Measurements from ENCODE around the gene RALGDS. TPM values are rescaled to one million over a fixed set of nuclear protein-coding genes. Genes with fewer than 3 reads are reported as not detected.

Gene RALGDS
- total and polyA plus RNA-seq, 9 of the 15 experiments (the other 6 are each of a cell fraction or from before 2014, with no cell fraction given), result 0.75 to 43.3 (median 27.1) TPM

DNA sequence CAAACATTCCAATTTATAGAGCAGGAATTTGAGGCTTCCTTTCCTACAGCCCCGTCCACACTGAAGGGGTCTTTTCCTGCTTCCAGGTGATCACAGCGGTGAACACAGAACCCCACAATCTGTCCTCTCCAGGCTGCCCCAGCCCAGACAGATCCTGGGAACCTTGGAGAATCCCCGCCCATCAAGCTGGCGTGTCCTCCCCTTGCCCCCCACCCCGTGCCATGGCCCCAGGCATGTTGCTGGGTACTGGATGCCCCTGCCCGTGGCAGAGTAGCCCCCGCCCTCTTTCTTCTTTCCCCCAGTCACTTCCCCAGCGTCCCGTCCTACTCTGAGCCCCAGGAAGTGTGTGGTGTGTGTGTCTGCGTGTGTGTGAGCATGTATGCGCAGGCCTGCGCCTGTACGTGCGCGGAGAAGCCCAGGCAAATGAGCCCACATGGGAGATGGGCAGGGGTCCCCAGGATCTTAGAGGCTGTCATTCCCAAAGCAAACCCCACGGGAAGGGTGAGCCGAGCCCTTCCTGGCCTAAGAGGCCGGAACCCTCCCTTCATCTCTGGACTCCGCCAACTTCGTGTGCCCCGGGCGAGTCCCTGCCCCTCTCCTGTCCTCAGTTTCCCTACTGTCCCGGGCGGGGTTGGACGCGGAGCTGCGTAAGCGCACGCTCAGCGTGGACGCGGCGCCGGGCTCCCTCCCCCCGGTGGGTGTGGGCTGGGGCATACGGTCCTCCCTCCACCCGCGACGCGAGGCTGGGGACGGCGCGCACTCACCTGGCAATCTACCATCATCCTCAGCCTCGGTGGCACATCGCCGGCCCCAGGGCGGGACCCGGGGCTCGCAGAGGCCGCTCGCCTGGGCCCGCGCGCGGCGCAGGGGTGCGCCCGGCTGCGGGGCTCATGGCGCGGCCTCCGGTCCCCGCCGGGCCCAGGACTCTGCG lies 27.4 kb upstream of the RALGDS start (continued):
- TF ChIP-seq, protein P1, sequence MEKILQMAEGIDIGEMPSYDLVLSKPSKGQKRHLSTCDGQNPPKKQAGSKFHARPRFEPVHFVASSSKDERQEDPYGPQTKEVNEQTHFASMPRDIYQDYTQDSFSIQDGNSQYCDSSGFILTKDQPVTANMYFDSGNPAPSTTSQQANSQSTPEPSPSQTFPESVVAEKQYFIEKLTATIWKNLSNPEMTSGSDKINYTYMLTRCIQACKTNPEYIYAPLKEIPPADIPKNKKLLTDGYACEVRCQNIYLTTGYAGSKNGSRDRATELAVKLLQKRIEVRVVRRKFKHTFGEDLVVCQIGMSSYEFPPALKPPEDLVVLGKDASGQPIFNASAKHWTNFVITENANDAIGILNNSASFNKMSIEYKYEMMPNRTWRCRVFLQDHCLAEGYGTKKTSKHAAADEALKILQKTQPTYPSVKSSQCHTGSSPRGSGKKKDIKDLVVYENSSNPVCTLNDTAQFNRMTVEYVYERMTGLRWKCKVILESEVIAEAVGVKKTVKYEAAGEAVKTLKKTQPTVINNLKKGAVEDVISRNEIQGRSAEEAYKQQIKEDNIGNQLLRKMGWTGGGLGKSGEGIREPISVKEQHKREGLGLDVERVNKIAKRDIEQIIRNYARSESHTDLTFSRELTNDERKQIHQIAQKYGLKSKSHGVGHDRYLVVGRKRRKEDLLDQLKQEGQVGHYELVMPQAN (IDR thresholded peaks at IDR 0.05; ENCODE audit: borderline replicate concordance), result peak; percentile 36; the same call in 1 of the 2 replicates
- TF ChIP-seq NRF1 (conservative IDR thresholded peaks at IDR 0.05 in 1 of 2, IDR thresholded peaks at IDR 0.05 in 1 of 2), result peak; percentile 85 to 88
- TF ChIP-seq, protein P2, sequence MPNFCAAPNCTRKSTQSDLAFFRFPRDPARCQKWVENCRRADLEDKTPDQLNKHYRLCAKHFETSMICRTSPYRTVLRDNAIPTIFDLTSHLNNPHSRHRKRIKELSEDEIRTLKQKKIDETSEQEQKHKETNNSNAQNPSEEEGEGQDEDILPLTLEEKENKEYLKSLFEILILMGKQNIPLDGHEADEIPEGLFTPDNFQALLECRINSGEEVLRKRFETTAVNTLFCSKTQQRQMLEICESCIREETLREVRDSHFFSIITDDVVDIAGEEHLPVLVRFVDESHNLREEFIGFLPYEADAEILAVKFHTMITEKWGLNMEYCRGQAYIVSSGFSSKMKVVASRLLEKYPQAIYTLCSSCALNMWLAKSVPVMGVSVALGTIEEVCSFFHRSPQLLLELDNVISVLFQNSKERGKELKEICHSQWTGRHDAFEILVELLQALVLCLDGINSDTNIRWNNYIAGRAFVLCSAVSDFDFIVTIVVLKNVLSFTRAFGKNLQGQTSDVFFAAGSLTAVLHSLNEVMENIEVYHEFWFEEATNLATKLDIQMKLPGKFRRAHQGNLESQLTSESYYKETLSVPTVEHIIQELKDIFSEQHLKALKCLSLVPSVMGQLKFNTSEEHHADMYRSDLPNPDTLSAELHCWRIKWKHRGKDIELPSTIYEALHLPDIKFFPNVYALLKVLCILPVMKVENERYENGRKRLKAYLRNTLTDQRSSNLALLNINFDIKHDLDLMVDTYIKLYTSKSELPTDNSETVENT (CRISPR knock-in tag; IDR thresholded peaks at IDR 0.05), result 0 out of 2 replicates have a peak, but pooled peaks have one; percentile 25
- TF ChIP-seq HNRNPK (IDR thresholded peaks at IDR 0.05; ENCODE audit: low read depth, low read length, poor library complexity, severe bottlenecking), result no peak
- TF ChIP-seq, protein P3, sequence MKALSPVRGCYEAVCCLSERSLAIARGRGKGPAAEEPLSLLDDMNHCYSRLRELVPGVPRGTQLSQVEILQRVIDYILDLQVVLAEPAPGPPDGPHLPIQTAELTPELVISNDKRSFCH (CRISPR knock-in tag; IDR thresholded peaks at IDR 0.05), result no peak
- TF ChIP-seq, protein P3 (tag; IDR thresholded peaks at IDR 0.05), result peak; percentile 23; the same call in 1 of the 2 replicates
- TF ChIP-seq PHF8 (IDR thresholded peaks at IDR 0.05; ENCODE audit: borderline replicate concordance, low read length), result peak; percentile 59; the same call in 1 of the 2 replicates
- TF ChIP-seq, protein P4, sequence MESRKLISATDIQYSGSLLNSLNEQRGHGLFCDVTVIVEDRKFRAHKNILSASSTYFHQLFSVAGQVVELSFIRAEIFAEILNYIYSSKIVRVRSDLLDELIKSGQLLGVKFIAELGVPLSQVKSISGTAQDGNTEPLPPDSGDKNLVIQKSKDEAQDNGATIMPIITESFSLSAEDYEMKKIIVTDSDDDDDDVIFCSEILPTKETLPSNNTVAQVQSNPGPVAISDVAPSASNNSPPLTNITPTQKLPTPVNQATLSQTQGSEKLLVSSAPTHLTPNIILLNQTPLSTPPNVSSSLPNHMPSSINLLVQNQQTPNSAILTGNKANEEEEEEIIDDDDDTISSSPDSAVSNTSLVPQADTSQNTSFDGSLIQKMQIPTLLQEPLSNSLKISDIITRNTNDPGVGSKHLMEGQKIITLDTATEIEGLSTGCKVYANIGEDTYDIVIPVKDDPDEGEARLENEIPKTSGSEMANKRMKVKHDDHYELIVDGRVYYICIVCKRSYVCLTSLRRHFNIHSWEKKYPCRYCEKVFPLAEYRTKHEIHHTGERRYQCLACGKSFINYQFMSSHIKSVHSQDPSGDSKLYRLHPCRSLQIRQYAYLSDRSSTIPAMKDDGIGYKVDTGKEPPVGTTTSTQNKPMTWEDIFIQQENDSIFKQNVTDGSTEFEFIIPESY (CRISPR knock-in tag; IDR thresholded peaks at IDR 0.05), result 0 out of 2 replicates have a peak, but pooled peaks have one; percentile 12
- TF ChIP-seq ZC3H4 (CRISPR knock-in tag; IDR thresholded peaks at IDR 0.05; ENCODE audit: borderline replicate concordance), result peak; percentile 82; the same call in 1 of the 2 replicates
- TF ChIP-seq, protein P5, sequence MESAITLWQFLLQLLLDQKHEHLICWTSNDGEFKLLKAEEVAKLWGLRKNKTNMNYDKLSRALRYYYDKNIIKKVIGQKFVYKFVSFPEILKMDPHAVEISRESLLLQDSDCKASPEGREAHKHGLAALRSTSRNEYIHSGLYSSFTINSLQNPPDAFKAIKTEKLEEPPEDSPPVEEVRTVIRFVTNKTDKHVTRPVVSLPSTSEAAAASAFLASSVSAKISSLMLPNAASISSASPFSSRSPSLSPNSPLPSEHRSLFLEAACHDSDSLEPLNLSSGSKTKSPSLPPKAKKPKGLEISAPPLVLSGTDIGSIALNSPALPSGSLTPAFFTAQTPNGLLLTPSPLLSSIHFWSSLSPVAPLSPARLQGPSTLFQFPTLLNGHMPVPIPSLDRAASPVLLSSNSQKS (CRISPR knock-in tag; IDR thresholded peaks at IDR 0.05), result no peak
- TF ChIP-seq ARID1B (IDR thresholded peaks at IDR 0.05), result no peak
- TF ChIP-seq CTBP1 (IDR thresholded peaks at IDR 0.05; ENCODE audit: borderline replicate concordance), result no peak
- TF ChIP-seq TGIF2 (CRISPR knock-in tag; IDR thresholded peaks at IDR 0.05), result no peak
- no peak for TF ChIP-seq KLF1 (tag; IDR thresholded peaks at IDR 0.05)
- TF ChIP-seq ZNF699 (CRISPR knock-in tag; IDR thresholded peaks at IDR 0.05; ENCODE audit: insufficient replicate concordance), result no peak
- TF ChIP-seq, protein P6, sequence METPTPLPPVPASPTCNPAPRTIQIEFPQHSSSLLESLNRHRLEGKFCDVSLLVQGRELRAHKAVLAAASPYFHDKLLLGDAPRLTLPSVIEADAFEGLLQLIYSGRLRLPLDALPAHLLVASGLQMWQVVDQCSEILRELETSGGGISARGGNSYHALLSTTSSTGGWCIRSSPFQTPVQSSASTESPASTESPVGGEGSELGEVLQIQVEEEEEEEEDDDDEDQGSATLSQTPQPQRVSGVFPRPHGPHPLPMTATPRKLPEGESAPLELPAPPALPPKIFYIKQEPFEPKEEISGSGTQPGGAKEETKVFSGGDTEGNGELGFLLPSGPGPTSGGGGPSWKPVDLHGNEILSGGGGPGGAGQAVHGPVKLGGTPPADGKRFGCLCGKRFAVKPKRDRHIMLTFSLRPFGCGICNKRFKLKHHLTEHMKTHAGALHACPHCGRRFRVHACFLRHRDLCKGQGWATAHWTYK (CRISPR knock-in tag; IDR thresholded peaks at IDR 0.05), result no peak
